H1 (cell line): ENCODE measurements around the gene ANO2. TPM values are rescaled to one million over a fixed set of nuclear protein-coding genes. Genes with fewer than 3 reads are reported as not detected.
A peak's percentile ranks its signal among the peaks of the same experiment; 100 is the strongest.

Experiments used
- CTCF ChIA-PET: fragments of 300-600 bp; sonication (Branson Sonifier 250); formaldehyde crosslinking; loops from one replicate; lab custom pipeline; 2021; ENCODE audit not compliant: partially characterized antibody; lab: Charles Lee
- POLR2A ChIA-PET: fragments of 300-600 bp; sonication (Branson Sonifier 250); formaldehyde crosslinking; loops from one replicate; lab custom pipeline; 2021; ENCODE audit warnings: inconsistent platforms; ENCODE audit not compliant: partially characterized antibody; lab: Charles Lee
- DNase-seq, 2 experiments: peaks; one replicate each; pipeline versions ENCODE4 v3.0.0 to v3.0.0-alpha.2; 2010 to 2022; ENCODE audit warnings: low spot score in 2 of 2, low read depth in 1 of 2, mixed read lengths in 1 of 2
- FAIRE-seq: peaks from 2 replicates; lab custom pipeline; 2011; peaks lifted over from hg19 to GRCh38; lab: Jason Lieb, UNC
- H2AFZ ChIP-seq: 2 replicates; pipeline ENCODE4 v1.8.1; 2012; ENCODE audit warnings: low read length, inconsistent platforms
- H2AK5ac ChIP-seq: 2 replicates; pipeline ENCODE4 v1.6.1; 2013; ENCODE audit warnings: low read depth, low read length
- H2BK120ac ChIP-seq: replicated peaks from 2 replicates; pipeline ENCODE3; 2013; ENCODE audit warnings: low read depth, low read length, inconsistent platforms
- H2BK12ac ChIP-seq: 2 replicates; pipeline ENCODE4 v1.6.1; 2013; ENCODE audit warnings: low read depth, low read length
- H2BK15ac ChIP-seq: 2 replicates; pipeline ENCODE4 v1.6.1; 2013; ENCODE audit warnings: low read length
- H2BK20ac ChIP-seq: 2 replicates; pipeline ENCODE4 v1.6.1; 2013; ENCODE audit warnings: low read length
- H2BK5ac ChIP-seq: 2 replicates; pipeline ENCODE4 v1.6.1; 2013; ENCODE audit warnings: low read depth, low read length
- H3K14ac ChIP-seq: 2 replicates; pipeline ENCODE4 v1.6.1; 2013; ENCODE audit warnings: inconsistent platforms; ENCODE audit not compliant: insufficient read length
- H3K18ac ChIP-seq: 2 replicates; pipeline ENCODE4 v1.6.1; 2013; ENCODE audit warnings: low read length; ENCODE audit errors: extremely low read depth
- H3K23ac ChIP-seq: 2 replicates; pipeline ENCODE4 v1.6.1; 2013; ENCODE audit warnings: inconsistent platforms; ENCODE audit not compliant: insufficient read length
- H3K23me2 ChIP-seq: 2 replicates; pipeline ENCODE4 v1.6.1; 2013; ENCODE audit warnings: low read depth, low read length
- H3K27ac ChIP-seq: 2 replicates; pipeline ENCODE4 v1.6.1; 2011; ENCODE audit warnings: low read depth, low read length, inconsistent platforms
- H3K27me3 ChIP-seq, 4 experiments: replicated peaks in 1 of 4; 1 replicate in 1 of 4; 2 replicates in 3 of 4; pipeline versions ENCODE4 v1.6.1 to v1.8.1; 2011 to 2013; ENCODE audit warnings: low read length in 3 of 4, mild to moderate bottlenecking in 3 of 4, inconsistent platforms in 2 of 4, mixed read lengths in 2 of 4, moderate library complexity in 1 of 4; ENCODE audit not compliant: control insufficient read depth in 3 of 4, insufficient read depth in 3 of 4; ENCODE audit errors: extremely low read depth in 1 of 4
- H3K36me3 ChIP-seq, 4 experiments: 2 replicates each; pipeline versions ENCODE4 v1.6.1 to v1.8.1; 2011 to 2013; ENCODE audit warnings: mild to moderate bottlenecking in 4 of 4, low read length in 3 of 4, moderate library complexity in 2 of 4, control low read depth in 1 of 4, inconsistent platforms in 1 of 4; ENCODE audit not compliant: insufficient read depth in 4 of 4, control insufficient read depth in 2 of 4
- H3K4ac ChIP-seq: replicated peaks from 2 replicates; pipeline ENCODE3; 2013; ENCODE audit warnings: low read length, low read depth, mixed read lengths, inconsistent platforms; ENCODE audit not compliant: insufficient read length
- H3K4me1 ChIP-seq, 4 experiments: replicated peaks in 1 of 4; 1 replicate in 1 of 4; 2 replicates in 3 of 4; pipeline versions ENCODE4 v1.6.1 to v1.8.1; 2011 to 2013; ENCODE audit warnings: low read length in 3 of 4, inconsistent platforms in 2 of 4, mixed read lengths in 1 of 4; ENCODE audit not compliant: insufficient read depth in 4 of 4, control insufficient read depth in 3 of 4
- H3K4me2 ChIP-seq, 2 experiments: 2 replicates each; pipeline versions ENCODE4 v1.6.1 to v1.8.1; 2011 to 2013; ENCODE audit warnings: low read depth in 2 of 2, low read length in 2 of 2, control low read depth in 1 of 2, inconsistent platforms in 1 of 2, mild to moderate bottlenecking in 1 of 2; ENCODE audit not compliant: insufficient read depth in 1 of 2
- H3K4me3 ChIP-seq, 4 experiments: fragments of 200-600, 300-600 bp in 1 of 4; sonication (generic), shearing (Covaris generic), sonication (Bioruptor Twin) in 1 of 4; 2 replicates each; pipeline versions ENCODE4 v1.5.1 to v1.8.1; 2011 to 2016; ENCODE audit warnings: low read length in 4 of 4, low read depth in 3 of 4, control low read depth in 2 of 4, inconsistent platforms in 2 of 4, mild to moderate bottlenecking in 2 of 4, mixed read lengths in 1 of 4, moderate library complexity in 1 of 4; ENCODE audit not compliant: insufficient read depth in 2 of 4; ENCODE audit errors: extremely low read depth in 1 of 4
- H3K56ac ChIP-seq: replicated peaks from 2 replicates; pipeline ENCODE3; 2013; ENCODE audit warnings: low read depth, mild to moderate bottlenecking, mixed read lengths, low read length, inconsistent platforms; ENCODE audit not compliant: insufficient read length
- H3K79me1 ChIP-seq: 2 replicates; pipeline ENCODE4 v1.6.1; 2013; ENCODE audit warnings: low read depth, low read length, control low read depth
- H3K79me2 ChIP-seq, 2 experiments: 2 replicates each; pipeline versions ENCODE4 v1.6.1 to v1.8.1; 2012 to 2013; ENCODE audit warnings: low read length in 2 of 2, mild to moderate bottlenecking in 2 of 2, inconsistent platforms in 1 of 2; ENCODE audit not compliant: insufficient read depth in 2 of 2, control insufficient read depth in 1 of 2
- H3K9ac ChIP-seq, 4 experiments: replicated peaks in 1 of 4; 1 replicate in 1 of 4; 2 replicates in 3 of 4; pipeline versions ENCODE4 v1.6.1 to v1.8.1; 2011 to 2013; ENCODE audit warnings: low read depth in 3 of 4, low read length in 3 of 4, control low read depth in 2 of 4, mild to moderate bottlenecking in 2 of 4, moderate library complexity in 2 of 4, inconsistent platforms in 1 of 4; ENCODE audit errors: extremely low read depth in 1 of 4
- H3K9me3 ChIP-seq, 2 experiments: 2 replicates each; pipeline versions ENCODE4 v1.6.1 to v1.8.1; 2012 to 2013; ENCODE audit warnings: mild to moderate bottlenecking in 2 of 2, moderate library complexity in 2 of 2, control low read depth in 1 of 2, inconsistent platforms in 1 of 2, low read depth in 1 of 2, low read length in 1 of 2, mixed read lengths in 1 of 2; ENCODE audit not compliant: insufficient read depth in 2 of 2
- H4K20me1 ChIP-seq, 2 experiments: replicated peaks in 1 of 2; 2 replicates each; pipeline versions ENCODE3 to v1.8.1; 2011 to 2013; ENCODE audit warnings: inconsistent platforms in 2 of 2, low read length in 2 of 2, mild to moderate bottlenecking in 1 of 2; ENCODE audit not compliant: insufficient read depth in 2 of 2, control insufficient read depth in 1 of 2
- H4K5ac ChIP-seq: 2 replicates; pipeline ENCODE4 v1.6.1; 2013; ENCODE audit warnings: low read length, low read depth, mixed read lengths, inconsistent platforms; ENCODE audit not compliant: insufficient read length
- H4K8ac ChIP-seq: 2 replicates; pipeline ENCODE4 v1.8.0; 2013; ENCODE audit warnings: mild to moderate bottlenecking, moderate library complexity, low read length, inconsistent platforms; ENCODE audit not compliant: insufficient read depth; ENCODE audit errors: extremely low read depth
- H4K91ac ChIP-seq: replicated peaks from 2 replicates; pipeline ENCODE3; 2013; ENCODE audit warnings: low read length, mixed read lengths, inconsistent platforms; ENCODE audit not compliant: insufficient read length
- EZH2 ChIP-seq: fragments of 200-600 bp; sonication (generic); IDR thresholded peaks from 2 replicates; pipeline ENCODE4 v1.7.1; 2012; ENCODE audit warnings: low read depth, mild to moderate bottlenecking, moderate library complexity, low read length, inconsistent platforms; ENCODE audit not compliant: severe bottlenecking
- GABPA ChIP-seq: IDR thresholded peaks from 2 replicates; pipeline ENCODE4 v1.6.1; 2011; ENCODE audit warnings: mild to moderate bottlenecking, low read length, moderate library complexity, borderline replicate concordance; ENCODE audit not compliant: insufficient read depth
- SIX5 ChIP-seq: IDR thresholded peaks from 2 replicates; pipeline ENCODE4 v1.6.1; 2011; ENCODE audit warnings: mild to moderate bottlenecking, low read depth, low read length
- WGBS, 2 experiments: shearing (Covaris generic) in 1 of 2; methylation state at CpG; one replicate each; pipeline versions ENCODE4 v1.1.6 to v1.1.7; 2013 to 2015; ENCODE audit warnings: low lambda C conversion rate in 2 of 2, mixed read lengths in 2 of 2, inconsistent platforms in 1 of 2, low coverage in 1 of 2, missing lambda C conversion rate in 1 of 2; ENCODE audit not compliant: insufficient replicate concordance in 2 of 2, insufficient coverage in 1 of 2, insufficient read length in 1 of 2; ENCODE audit errors: extremely low coverage in 1 of 2, missing lambda C conversion rate in 1 of 2; 5-methylcytosine and 5-hydroxymethylcytosine counted together
- polyA plus RNA-seq, 7 experiments: library from polyadenylated mRNA; depleted of rRNA in 3 of 7; stranded (reverse) in 5 of 7; unstranded in 2 of 7; fragments of >200 nt in 5 of 7; fragments of 200-250 nt in 2 of 7; gene quantifications; 1 replicate in 5 of 7; 2 replicates in 1 of 7; 4 replicates in 1 of 7; pipeline versions ENCODE4 v1.2.1 to v1.2.3, GENCODE V29; 2011 to 2013; ENCODE audit warnings: missing spikeins in 2 of 7, mixed read lengths in 2 of 7
- total RNA-seq: library from RNA; stranded (reverse); fragmentation: NEBNext Ultra II Directional; extraction: Animal tissue kit (Norgen Biotek cat#: 25700); gene quantifications from 2 replicates; pipeline ENCODE4 v1.2.1, GENCODE V29; 2021

The ANO2 gene
- total and polyA plus RNA-seq, 2 of the 8 experiments (the other 6 are each of a cell fraction or from before 2014, with no cell fraction given): 1.9 to 5.5 TPM

DNA sequence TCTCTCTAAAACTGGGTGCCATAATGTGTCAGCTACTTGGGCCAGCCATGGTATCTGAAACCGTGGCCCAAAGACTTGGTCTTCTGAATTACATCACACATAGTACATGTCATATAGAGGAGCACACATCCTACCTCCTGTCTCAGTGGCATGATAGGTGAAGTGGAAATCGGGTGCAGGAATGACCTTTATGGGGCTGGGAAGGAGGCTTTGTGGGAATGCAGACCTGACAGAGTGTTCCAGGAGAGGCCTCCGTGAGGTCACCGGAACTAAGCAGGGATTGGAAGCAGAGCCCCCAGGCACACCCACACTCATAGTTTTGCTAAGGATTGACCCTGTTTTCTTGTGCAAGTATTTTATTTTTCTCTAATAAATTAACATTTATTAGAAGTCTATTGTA, 430.5 kb downstream of the ANO2 start:
- no peak overlapping the region for H3K23ac ChIP-seq
- no peak overlapping the region for H2BK12ac ChIP-seq
- ChIA-PET POLR2A (no interaction called here), CTCF (interaction anchor here (0.7 to 2.1 kb wide), 5 partner anchors 22 to 192 kb away, joined by 3 to 11 read pairs (median 4); no protein-coding TSS in a partner anchor)
- DNase-seq: peak in 1 of 2 experiments; percentile 19
- H2BK5ac ChIP-seq: no peak overlapping the region
- no peak for FAIRE-seq
- H3K4me3 ChIP-seq: no peak overlapping the region
- TF ChIP-seq GABPA (no peak), EZH2 (no peak), SIX5 (no peak)
- no peak overlapping the region for H4K8ac ChIP-seq
- 91% methylated on average over 4 of the region's 4 CpGs; no CpG with 5 or more reads in 1 of the 2 experiments for WGBS, 2 experiments
- no peaks in the 10 kb centered on the region for H3K79me2 ChIP-seq
- no peak overlapping the region for H2BK120ac ChIP-seq
- H2BK20ac ChIP-seq: no peak overlapping the region
- H4K20me1 ChIP-seq: no peaks in the 10 kb centered on the region
- H3K4me2 ChIP-seq: no peak overlapping the region
- no peak overlapping the region for H3K4ac ChIP-seq
- no peak overlapping the region for H2AFZ ChIP-seq
- no peak overlapping the region for H4K5ac ChIP-seq
- H3K27ac ChIP-seq: no peak overlapping the region
- no peak overlapping the region for H3K14ac ChIP-seq
- H3K79me1 ChIP-seq: no peaks in the 10 kb centered on the region
- no peaks in the 10 kb centered on the region for H3K36me3 ChIP-seq
- H3K23me2 ChIP-seq: no peaks in the 10 kb centered on the region
- no peak overlapping the region for H3K56ac ChIP-seq
- no peak overlapping the region for H4K91ac ChIP-seq
- no peak overlapping the region for H3K18ac ChIP-seq
- H3K9ac ChIP-seq: no peak overlapping the region
- H3K27me3 ChIP-seq: no peaks in the 10 kb centered on the region
- H3K9me3 ChIP-seq: no peaks in the 10 kb centered on the region
- H3K4me1 ChIP-seq: peaks cover 0 to 14% (median 6%) of the 10 kb centered on the region in 4 experiments; a peak in 5 of 7 replicates
- no peak overlapping the region for H2AK5ac ChIP-seq
- no peak overlapping the region for H2BK15ac ChIP-seq
